PC-3 (cell line): Measurements from ENCODE around the gene CAPN7. TPM values are rescaled to one million over a fixed set of nuclear protein-coding genes. Genes with fewer than 3 reads are reported as not detected.

ENCODE experiments used
- ATAC-seq: fragments of 200-7000 bp; cut with Tn5 transposase; 2 replicates; pipeline ENCODE4 v1.9.1; 2020; ENCODE audit warnings: mild to moderate bottlenecking, moderate library complexity
- BruUV-seq: library from RNA; stranded (reverse); fragments of 400-500 nt; replicated peaks from 2 replicates; lab custom pipeline; 2021; lab: Mats Ljungman, UMichigan
- CTCF ChIA-PET: fragments of 300-600 bp; sonication (Branson Sonifier 250); formaldehyde crosslinking; loops from one replicate; lab custom pipeline; 2022; ENCODE audit warnings: antibody characterized with exemption; lab: Charles Lee
- POLR2A ChIA-PET: fragments of 300-600 bp; sonication (Branson Sonifier 250); formaldehyde crosslinking; loops from one replicate; lab custom pipeline; 2022; ENCODE audit warnings: antibody characterized with exemption; ENCODE audit not compliant: unreplicated experiment; lab: Charles Lee
- DNase-seq: peaks from one replicate; pipeline ENCODE4 v3.0.0-alpha.2; 2015
- H2AFZ ChIP-seq: fragments of 300-600 bp; sonication (generic); 2 replicates; pipeline ENCODE4 v1.6.0; 2016; ENCODE audit warnings: antibody characterized with exemption, low read length
- H3F3A ChIP-seq: fragments of 300-600 bp; sonication (generic); one replicate; pipeline ENCODE4 v1.6.0; 2017; ENCODE audit warnings: antibody characterized with exemption, low read length, control low read depth, mild to moderate bottlenecking; ENCODE audit not compliant: unreplicated experiment
- H3K27ac ChIP-seq: fragments of 300-600 bp; sonication (generic); 2 replicates; pipeline ENCODE4 v1.5.1; 2016; ENCODE audit warnings: mild to moderate bottlenecking, low read length
- H3K27me3 ChIP-seq: fragments of 300-600 bp; sonication (generic); 2 replicates; pipeline ENCODE4 v1.6.1; 2016; ENCODE audit warnings: low read length, mixed read lengths
- H3K36me3 ChIP-seq: fragments of 300-600 bp; sonication (generic); 2 replicates; pipeline ENCODE4 v1.6.1; 2016; ENCODE audit warnings: low read depth, mixed run types, low read length, mixed read lengths
- H3K4me1 ChIP-seq: fragments of 300-600 bp; sonication (generic); 2 replicates; pipeline ENCODE4 v1.5.1; 2016; ENCODE audit warnings: low read length; ENCODE audit not compliant: insufficient read depth
- H3K4me2 ChIP-seq: fragments of 300-600 bp; sonication (generic); 2 replicates; pipeline ENCODE4 v1.6.0; 2016; ENCODE audit warnings: low read length
- H3K4me3 ChIP-seq: fragments of 300-600 bp; sonication (generic); 2 replicates; pipeline ENCODE4 v1.5.1; 2016; ENCODE audit warnings: mild to moderate bottlenecking, low read length, mixed read lengths
- H3K79me2 ChIP-seq: fragments of 300-600 bp; sonication (generic); 2 replicates; pipeline ENCODE4 v1.6.1; 2017; ENCODE audit warnings: low read length, mixed read lengths
- H3K9ac ChIP-seq: fragments of 300-600 bp; sonication (generic); 2 replicates; pipeline ENCODE4 v1.6.0; 2016; ENCODE audit warnings: mild to moderate bottlenecking, low read length
- H3K9me2 ChIP-seq: fragments of 300-600 bp; sonication (generic); replicated peaks from 2 replicates; pipeline ENCODE4 v1.6.1; 2016; ENCODE audit warnings: mixed run types, low read length, mixed read lengths
- H3K9me3 ChIP-seq: fragments of 300-600 bp; sonication (generic); 2 replicates; pipeline ENCODE4 v1.6.1; 2016; ENCODE audit warnings: low read length, mixed read lengths
- H4K20me1 ChIP-seq: fragments of 300-600 bp; sonication (generic); 2 replicates; pipeline ENCODE4 v1.6.1; 2016; ENCODE audit warnings: low read length, mixed read lengths
- CTCF ChIP-seq: fragments of 300-600 bp; sonication (generic); conservative IDR thresholded peaks from 2 replicates; pipeline ENCODE4 v1.5.1; 2017; ENCODE audit warnings: antibody characterized with exemption, low read depth, mild to moderate bottlenecking, low read length
- EZH2 ChIP-seq: fragments of 300-600 bp; sonication (generic); IDR thresholded peaks from one replicate; pipeline ENCODE4 v1.6.1; 2017; ENCODE audit warnings: antibody characterized with exemption, mild to moderate bottlenecking, low read length; ENCODE audit not compliant: unreplicated experiment
- EZH2phosphoT487 ChIP-seq: fragments of 300-600 bp; sonication (generic); IDR thresholded peaks from 2 replicates; pipeline ENCODE4 v1.6.1; 2018; ENCODE audit warnings: mild to moderate bottlenecking, antibody characterized with exemption, low read length, borderline replicate concordance
- intact Hi-C: fragments of 100-400 bp; cut with micrococcal nuclease; formaldehyde crosslinking; loops from 2 replicates; pipeline ENCODE4 v1.9.0; 2023
- total RNA-seq: library from RNA; depleted of rRNA; stranded (reverse); fragments of >200 nt; gene quantifications from 2 replicates; pipeline ENCODE4 v1.2.3, GENCODE V29; 2014

CAPN7 gene
- total RNA-seq, 1 experiment from 2014 or later, result 32.7 TPM

- Histone ChIP-seq H3K9me2 (no peaks in the 10 kb centered on the region), H3K4me1 (peaks cover 20% of the 10 kb centered on the region), H4K20me1 (no peaks in the 10 kb centered on the region), H3K36me3 (no peaks in the 10 kb centered on the region), H3K27me3 (no peaks in the 10 kb centered on the region), H3K9me3 (no peaks in the 10 kb centered on the region), H3K9ac (no peak overlapping the region), H3K27ac (no peak overlapping the region), H3K4me3 (no peak overlapping the region), H3K79me2 (no peaks in the 10 kb centered on the region), H2AFZ (no peak overlapping the region), H3K4me2 (no peak overlapping the region), H3F3A (no peaks in the 10 kb centered on the region)
- CTCF ChIA-PET, result no interaction called here
- POLR2A ChIA-PET, result no interaction called here
- intact Hi-C loops, result no loop called here
- ATAC-seq, result no peak
- no peak for TF ChIP-seq EZH2phosphoT487
- no peak for TF ChIP-seq EZH2
- no peak for TF ChIP-seq CTCF
- BruUV-seq, result no TSS peak
- no peak for DNase-seq
These were observed 67.2 kb downstream of the CAPN7 start for GRCh38 chr3:15273227-15273626.

GRCh38 chr3:15276028-15276724 lies 70.1 kb downstream of the CAPN7 start:
- H3K27ac ChIP-seq, result no peak overlapping the region
- CTCF ChIA-PET, result no interaction called here
- H3K9ac ChIP-seq, result no peak overlapping the region
- no peaks in the 10 kb centered on the region for H3K79me2 ChIP-seq
- H3K4me3 ChIP-seq, result no peak overlapping the region
- no peaks in the 10 kb centered on the region for H3F3A ChIP-seq
- H3K4me1 ChIP-seq, result no peaks in the 10 kb centered on the region
- no peaks in the 10 kb centered on the region for H3K27me3 ChIP-seq
- H3K36me3 ChIP-seq, result no peaks in the 10 kb centered on the region
- POLR2A ChIA-PET, result interaction anchor here (0.5 kb wide), 1 partner anchor 79 kb away, joined by 4 read pairs; no protein-coding TSS in a partner anchor
- H3K9me3 ChIP-seq, result no peaks in the 10 kb centered on the region
- ATAC-seq (no peak), DNase-seq (no peak)
- H3K4me2 ChIP-seq, result no peak overlapping the region
- H4K20me1 ChIP-seq, result no peaks in the 10 kb centered on the region
- intact Hi-C loops, result no loop called here
- no peak overlapping the region for H2AFZ ChIP-seq
- H3K9me2 ChIP-seq, result no peaks in the 10 kb centered on the region
- BruUV-seq, result no TSS peak
- TF ChIP-seq EZH2phosphoT487, result no peak
- TF ChIP-seq EZH2, result no peak
- TF ChIP-seq CTCF, result no peak

- CTCF ChIA-PET, result interaction anchor here (0.7 kb wide), 1 partner anchor 127 kb away, joined by 3 read pairs; no protein-coding TSS in a partner anchor
- no peak for ATAC-seq
- H3K79me2 ChIP-seq, result no peaks in the 10 kb centered on the region
These were observed 71.9 kb downstream of the CAPN7 start for GRCh38 chr3:15277861-15278500.

More at GRCh38 chr3:15277861-15278500, 71.9 kb downstream of the CAPN7 start:
- Histone ChIP-seq H3F3A (no peaks in the 10 kb centered on the region), H3K9me3 (no peaks in the 10 kb centered on the region), H3K36me3 (no peaks in the 10 kb centered on the region), H3K27ac (no peak overlapping the region), H3K27me3 (no peaks in the 10 kb centered on the region), H2AFZ (no peak overlapping the region), H3K4me1 (no peaks in the 10 kb centered on the region), H3K9ac (no peak overlapping the region), H3K9me2 (no peaks in the 10 kb centered on the region), H4K20me1 (no peaks in the 10 kb centered on the region), H3K4me2 (no peak overlapping the region), H3K4me3 (no peak overlapping the region)
- no peak for DNase-seq
- POLR2A ChIA-PET, result no interaction called here
- intact Hi-C loops, result no loop called here
- no TSS peak for BruUV-seq
- TF ChIP-seq EZH2 (no peak), EZH2phosphoT487 (no peak), CTCF (no peak)
